Gastrocnemius medialis (tissue), 4 donors: ENCODE measurements around the gene MRPL19.

Experiments
- CTCF ChIP-seq, 5 experiments: fragments of 450-650 bp in 3 of 5; fragments of 200-600 bp in 2 of 5; sonication (generic) in 2 of 5; IDR thresholded peaks in 4 of 5; conservative IDR thresholded peaks in 1 of 5; 1 replicate in 4 of 5; 2 replicates in 1 of 5; pipeline ENCODE4 v1.5.1; 2016 to 2019; ENCODE audit warnings: antibody characterized with exemption in 5 of 5, mild to moderate bottlenecking in 3 of 5, moderate library complexity in 3 of 5
- POLR2A ChIP-seq, 2 donors: fragments of 450-650 bp; IDR thresholded peaks; one replicate each; pipeline ENCODE4 v1.6.1; 2017; ENCODE audit warnings: antibody characterized with exemption in 2 of 2, mild to moderate bottlenecking in 2 of 2, moderate library complexity in 2 of 2

- no peak for TF ChIP-seq CTCF (IDR thresholded peaks at IDR 0.05 in 4 of 5, conservative IDR thresholded peaks at IDR 0.05 in 1 of 5)
- TF ChIP-seq POLR2A (IDR thresholded peaks at IDR 0.05): no peak
These were observed 43.8 kb upstream of the MRPL19 start for GRCh38 chr2:75602724-75603342.
